Vagina (tissue), 2 donors: ENCODE data around the gene CCDC40.

Experiments
- CTCF ChIP-seq, 3 experiments: fragments of 450-650 bp in 2 of 3; fragments of 200-600 bp in 1 of 3; sonication (generic) in 1 of 3; IDR thresholded peaks; one replicate each; pipeline ENCODE4 v1.5.1; 2017 to 2019; ENCODE audit warnings: antibody characterized with exemption in 3 of 3, mild to moderate bottlenecking in 2 of 3, moderate library complexity in 2 of 3
- POLR2A ChIP-seq, 2 donors: fragments of 450-650 bp; IDR thresholded peaks; one replicate each; pipeline ENCODE4 v1.6.1; 2017; ENCODE audit warnings: antibody characterized with exemption in 2 of 2, mild to moderate bottlenecking in 2 of 2, moderate library complexity in 2 of 2
- POLR2AphosphoS5 ChIP-seq, 2 donors: sonication (generic); formaldehyde crosslinking; IDR thresholded peaks; one replicate each; pipeline ENCODE4 v1.9.0; 2017; ENCODE audit warnings: antibody characterized with exemption in 2 of 2, mild to moderate bottlenecking in 2 of 2, low read depth in 1 of 2; ENCODE audit not compliant: insufficient read depth in 1 of 2

- no peak for TF ChIP-seq CTCF (IDR thresholded peaks at IDR 0.05)
- no peak for TF ChIP-seq POLR2A (IDR thresholded peaks at IDR 0.05)
- no peak for TF ChIP-seq POLR2AphosphoS5 (IDR thresholded peaks at IDR 0.05; ENCODE audit: insufficient read depth in 1 of 2, low read depth in 1 of 2)
Observed at GRCh38 chr17:80119839-80120238, 83.4 kb downstream of the CCDC40 start.
